Right lobe of liver (tissue), 6 donors: ENCODE data around the gene UMOD. TPM values are rescaled to one million over a fixed set of nuclear protein-coding genes. Genes with fewer than 3 reads are reported as not detected.

Source experiments
- ATAC-seq, 4 donors: fragments of 200-7000 bp; cut with Tn5 transposase; one replicate each; pipeline ENCODE4 v1.9.1; 2020; ENCODE audit warnings: mild to moderate bottlenecking in 4 of 4, moderate library complexity in 4 of 4
- DNase-seq, 3 donors: peaks; one replicate each; pipeline ENCODE4 v3.0.0-alpha.2; 2020
- H3K27ac ChIP-seq, 3 donors: fragments of 200-600 bp; one replicate each; pipeline ENCODE4 v1.8.0; 2022
- H3K27me3 ChIP-seq, 2 donors: fragments of 200-600 bp; one replicate each; pipeline ENCODE4 v1.8.0; 2022
- H3K36me3 ChIP-seq, 4 donors: fragments of 200-600 bp; sonication (generic) in 1 of 4; one replicate each; pipeline versions ENCODE4 v1.5.1 to v1.8.0; 2017 to 2022; ENCODE audit warnings: control low read depth in 1 of 4
- H3K4me1 ChIP-seq, 4 donors: fragments of 200-600 bp; sonication (generic) in 1 of 4; one replicate each; pipeline versions ENCODE4 v1.5.1 to v1.8.0; 2017 to 2022; ENCODE audit warnings: control low read depth in 1 of 4
- H3K4me3 ChIP-seq, 3 donors: fragments of 200-600 bp; one replicate each; pipeline ENCODE4 v1.8.0; 2022
- H3K9me3 ChIP-seq, 4 donors: fragments of 200-600 bp; sonication (generic) in 1 of 4; one replicate each; pipeline versions ENCODE4 v1.5.1 to v1.8.0; 2017 to 2022; ENCODE audit warnings: control low read depth in 1 of 4
- POLR2A ChIP-seq: fragments of 450-650 bp; IDR thresholded peaks from one replicate; pipeline ENCODE4 v1.6.1; 2017; ENCODE audit warnings: antibody characterized with exemption, mild to moderate bottlenecking
- WGBS: methylation state at CpG from one replicate; pipeline ENCODE4 v1.1.6; 2018; ENCODE audit warnings: low coverage, low lambda C conversion rate; ENCODE audit not compliant: insufficient coverage; ENCODE audit errors: missing lambda C conversion rate; 5-methylcytosine and 5-hydroxymethylcytosine counted together
- intact Hi-C, 2 donors: fragments of 100-400 bp; cut with DNase I; formaldehyde crosslinking; loops; one replicate each; pipeline versions ENCODE4 v1.11.2 to v1.14.1; 2022
- total RNA-seq, 6 experiments: library from RNA; depleted of rRNA in 2 of 6; stranded (reverse); fragments of >200 nt in 2 of 6; fragmentation: NEBNext Ultra II Directional in 3 of 6; extraction: Animal tissue kit (Norgen Biotek cat#: 25700) in 3 of 6; gene quantifications; one replicate each; pipeline versions ENCODE4 v1.1.0 to v1.2.4, GENCODE V29; 2016 to 2023
- TF ChIP-seq, protein P1 (sequence below), 4 donors: fragments of 200-600 bp in 3 of 4; fragments of 450-650 bp in 1 of 4; IDR thresholded peaks; one replicate each; pipeline versions ENCODE4 v1.5.1 to v1.8.0; 2016 to 2022; ENCODE audit warnings: antibody characterized with exemption in 4 of 4, mild to moderate bottlenecking in 2 of 4
- donor health status: DM: no; HTN: yes; CAD: no.
- donor health status: DM: no; HTN: no; CAD: no.
- donor health status: DM: no; HTN: no; CAD: no.
- donor health status: DM: no; HTN: yes; CAD: no.
- donor health status: DM: no; HTN: yes; CAD: no.

Gene UMOD
- total RNA-seq, 6 experiments from 2014 or later = not detected

- Histone ChIP-seq H3K27me3 (no peaks in the 10 kb centered on the region), H3K27ac (no peak overlapping the region), H3K36me3 (no peaks in the 10 kb centered on the region), H3K9me3 (no peaks in the 10 kb centered on the region), H3K4me1 (no peaks in the 10 kb centered on the region), H3K4me3 (no peak overlapping the region)
- intact Hi-C loops = loop anchor here in 1 of 2 donors (10.0 kb wide), 1 partner anchor 403 kb away; no protein-coding TSS in a partner anchor
- DNase-seq (no peak), ATAC-seq (no peak)
- TF ChIP-seq, protein P1, sequence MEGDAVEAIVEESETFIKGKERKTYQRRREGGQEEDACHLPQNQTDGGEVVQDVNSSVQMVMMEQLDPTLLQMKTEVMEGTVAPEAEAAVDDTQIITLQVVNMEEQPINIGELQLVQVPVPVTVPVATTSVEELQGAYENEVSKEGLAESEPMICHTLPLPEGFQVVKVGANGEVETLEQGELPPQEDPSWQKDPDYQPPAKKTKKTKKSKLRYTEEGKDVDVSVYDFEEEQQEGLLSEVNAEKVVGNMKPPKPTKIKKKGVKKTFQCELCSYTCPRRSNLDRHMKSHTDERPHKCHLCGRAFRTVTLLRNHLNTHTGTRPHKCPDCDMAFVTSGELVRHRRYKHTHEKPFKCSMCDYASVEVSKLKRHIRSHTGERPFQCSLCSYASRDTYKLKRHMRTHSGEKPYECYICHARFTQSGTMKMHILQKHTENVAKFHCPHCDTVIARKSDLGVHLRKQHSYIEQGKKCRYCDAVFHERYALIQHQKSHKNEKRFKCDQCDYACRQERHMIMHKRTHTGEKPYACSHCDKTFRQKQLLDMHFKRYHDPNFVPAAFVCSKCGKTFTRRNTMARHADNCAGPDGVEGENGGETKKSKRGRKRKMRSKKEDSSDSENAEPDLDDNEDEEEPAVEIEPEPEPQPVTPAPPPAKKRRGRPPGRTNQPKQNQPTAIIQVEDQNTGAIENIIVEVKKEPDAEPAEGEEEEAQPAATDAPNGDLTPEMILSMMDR (IDR thresholded peaks at IDR 0.05) = no peak
- TF ChIP-seq POLR2A = no peak
- 70% methylated on average over 2 of the region's 4 CpGs for WGBS
Observed at GRCh38 chr16:20308266-20308665, 44.2 kb downstream of the UMOD start.

DNA sequence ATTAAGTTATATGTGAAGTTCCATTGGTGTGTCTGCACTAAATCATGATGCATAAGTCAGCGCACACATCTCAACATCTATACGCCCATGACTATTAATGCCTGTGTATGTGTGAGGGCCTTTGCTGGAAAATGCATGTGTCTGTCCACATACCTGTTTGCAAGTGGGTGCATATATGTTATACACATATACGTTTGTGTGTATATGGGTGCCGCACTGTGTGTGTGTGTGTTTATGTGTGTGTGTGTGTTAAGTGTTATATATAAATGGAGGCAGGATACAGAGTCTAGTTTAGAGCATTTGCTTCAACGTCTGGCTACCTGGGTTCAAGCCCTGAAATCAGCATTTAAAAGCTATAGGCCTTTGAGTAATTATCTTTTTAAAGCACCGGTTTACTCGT is 44.7 kb downstream of the UMOD start:
- Histone ChIP-seq H3K4me1 (no peaks in the 10 kb centered on the region), H3K4me3 (no peak overlapping the region), H3K27me3 (no peaks in the 10 kb centered on the region), H3K36me3 (no peaks in the 10 kb centered on the region), H3K9me3 (no peaks in the 10 kb centered on the region), H3K27ac (no peak overlapping the region)
- no peak for ATAC-seq
- TF ChIP-seq, protein P1 (IDR thresholded peaks at IDR 0.05) = no peak
- no peak for TF ChIP-seq POLR2A
- DNase-seq = no peak
- WGBS = 76% methylated on average over 3 of the region's 7 CpGs
- intact Hi-C loops = loop anchor here in 1 of 2 donors (10.0 kb wide), 1 partner anchor 403 kb away; no protein-coding TSS in a partner anchor

DNA sequence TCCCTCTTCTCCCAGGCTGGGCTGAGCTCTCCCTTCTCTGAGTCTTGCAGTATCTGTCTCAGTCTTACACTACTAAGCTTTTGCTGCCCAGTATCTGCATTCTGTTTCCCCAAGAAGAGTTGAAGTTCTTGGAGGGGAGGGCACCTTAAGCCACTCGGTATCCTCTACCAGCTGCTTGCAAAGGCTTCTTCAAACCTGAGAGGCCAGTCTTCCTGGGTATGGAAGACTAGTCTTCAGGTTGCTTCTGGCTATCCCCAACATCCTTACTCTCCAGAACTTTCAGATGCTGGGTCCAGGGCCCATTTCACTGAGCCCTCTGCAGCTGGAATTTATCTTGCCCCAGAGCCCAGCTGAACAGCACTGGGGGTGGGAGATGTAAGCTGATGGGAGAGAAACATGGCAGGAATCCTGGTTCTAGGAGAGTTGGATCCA is 45.3 kb downstream of the UMOD start:
- H3K27ac ChIP-seq = no peak overlapping the region
- no peaks in the 10 kb centered on the region for H3K4me1 ChIP-seq
- DNase-seq = no peak
- ATAC-seq = no peak
- H3K27me3 ChIP-seq = no peaks in the 10 kb centered on the region
- H3K36me3 ChIP-seq = no peaks in the 10 kb centered on the region
- H3K4me3 ChIP-seq = no peak overlapping the region
- H3K9me3 ChIP-seq = no peaks in the 10 kb centered on the region
- TF ChIP-seq POLR2A = no peak
- TF ChIP-seq, protein P1 (IDR thresholded peaks at IDR 0.05) = no peak
- no CpG with 5 or more reads among the region's 1 CpG for WGBS
- intact Hi-C loops = loop anchor here in 1 of 2 donors (10.0 kb wide), 1 partner anchor 402 kb away; no protein-coding TSS in a partner anchor

- DNase-seq = no peak
- intact Hi-C loops = loop anchor here in 1 of 2 donors (10.0 kb wide), 1 partner anchor 402 kb away; no protein-coding TSS in a partner anchor
- H3K36me3 ChIP-seq = no peaks in the 10 kb centered on the region
- H3K4me3 ChIP-seq = no peak overlapping the region
- TF ChIP-seq, protein P1 (IDR thresholded peaks at IDR 0.05) = no peak
- no peak for TF ChIP-seq POLR2A
- no peak for ATAC-seq
- H3K27ac ChIP-seq = no peak overlapping the region
- 39% methylated on average over 4 of the region's 4 CpGs for WGBS
- H3K4me1 ChIP-seq = no peaks in the 10 kb centered on the region
- H3K27me3 ChIP-seq = no peaks in the 10 kb centered on the region
- H3K9me3 ChIP-seq = no peaks in the 10 kb centered on the region
Observed at GRCh38 chr16:20306401-20306800, 46.1 kb downstream of the UMOD start.
